ENCODE measurements around the gene EPHB3. TPM values are rescaled to one million over a fixed set of nuclear protein-coding genes. Genes with fewer than 3 reads are reported as not detected.

The EPHB3 gene
- total RNA-seq, 1 experiment from 2014 or later = 6.0 TPM

GRCh38 chr3:184602372-184603150 lies 41.0 kb downstream of the EPHB3 start:
- 0 out of 2 replicates have a peak, but pooled peaks cover 3% of the 10 kb centered on the region for H3K4me1 ChIP-seq (ENCODE audit: control insufficient read depth, insufficient read depth, low read length)
- peaks cover 18% of the 10 kb centered on the region for H3K27me3 ChIP-seq (ENCODE audit: control insufficient read depth, insufficient read depth, low read length)
- no peaks in the 10 kb centered on the region for H3K9me3 ChIP-seq (ENCODE audit: control insufficient read depth, insufficient read depth, low read depth, low read length)
- intact Hi-C loops (cut with micrococcal nuclease; ENCODE audit: unreplicated experiment) = no loop called here
- in situ Hi-C loops (cut with HindIII; ENCODE audit: low pct_unique_long_range_greater_than_20kb, low sequenced_read_pairs) = no loop called here
- no peak overlapping the region for H3K4me3 ChIP-seq (ENCODE audit: low read depth in 2 of 2, low read length in 2 of 2)
- ChIA-PET CTCF (no interaction called here), POLR2A (interaction anchor here (0.6 kb wide), 1 partner anchor 30 kb away, joined by 6 read pairs; no protein-coding TSS in a partner anchor)
- H3K27ac ChIP-seq (ENCODE audit: low read length) = no peak overlapping the region
- TF ChIP-seq POLR2AphosphoS5 (IDR thresholded peaks at IDR 0.05; ENCODE audit: low read depth, low read length) = no peak
- TF ChIP-seq SIN3A (IDR thresholded peaks at IDR 0.05; ENCODE audit: borderline replicate concordance, insufficient read depth, low read depth, low read length) = no peak
- TF ChIP-seq, protein P1, sequence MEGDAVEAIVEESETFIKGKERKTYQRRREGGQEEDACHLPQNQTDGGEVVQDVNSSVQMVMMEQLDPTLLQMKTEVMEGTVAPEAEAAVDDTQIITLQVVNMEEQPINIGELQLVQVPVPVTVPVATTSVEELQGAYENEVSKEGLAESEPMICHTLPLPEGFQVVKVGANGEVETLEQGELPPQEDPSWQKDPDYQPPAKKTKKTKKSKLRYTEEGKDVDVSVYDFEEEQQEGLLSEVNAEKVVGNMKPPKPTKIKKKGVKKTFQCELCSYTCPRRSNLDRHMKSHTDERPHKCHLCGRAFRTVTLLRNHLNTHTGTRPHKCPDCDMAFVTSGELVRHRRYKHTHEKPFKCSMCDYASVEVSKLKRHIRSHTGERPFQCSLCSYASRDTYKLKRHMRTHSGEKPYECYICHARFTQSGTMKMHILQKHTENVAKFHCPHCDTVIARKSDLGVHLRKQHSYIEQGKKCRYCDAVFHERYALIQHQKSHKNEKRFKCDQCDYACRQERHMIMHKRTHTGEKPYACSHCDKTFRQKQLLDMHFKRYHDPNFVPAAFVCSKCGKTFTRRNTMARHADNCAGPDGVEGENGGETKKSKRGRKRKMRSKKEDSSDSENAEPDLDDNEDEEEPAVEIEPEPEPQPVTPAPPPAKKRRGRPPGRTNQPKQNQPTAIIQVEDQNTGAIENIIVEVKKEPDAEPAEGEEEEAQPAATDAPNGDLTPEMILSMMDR (IDR thresholded peaks at IDR 0.05) = no peak
- no peak for TF ChIP-seq TCF7L2 (IDR thresholded peaks at IDR 0.05; ENCODE audit: low read depth, low read length)
- TF ChIP-seq, protein P2, sequence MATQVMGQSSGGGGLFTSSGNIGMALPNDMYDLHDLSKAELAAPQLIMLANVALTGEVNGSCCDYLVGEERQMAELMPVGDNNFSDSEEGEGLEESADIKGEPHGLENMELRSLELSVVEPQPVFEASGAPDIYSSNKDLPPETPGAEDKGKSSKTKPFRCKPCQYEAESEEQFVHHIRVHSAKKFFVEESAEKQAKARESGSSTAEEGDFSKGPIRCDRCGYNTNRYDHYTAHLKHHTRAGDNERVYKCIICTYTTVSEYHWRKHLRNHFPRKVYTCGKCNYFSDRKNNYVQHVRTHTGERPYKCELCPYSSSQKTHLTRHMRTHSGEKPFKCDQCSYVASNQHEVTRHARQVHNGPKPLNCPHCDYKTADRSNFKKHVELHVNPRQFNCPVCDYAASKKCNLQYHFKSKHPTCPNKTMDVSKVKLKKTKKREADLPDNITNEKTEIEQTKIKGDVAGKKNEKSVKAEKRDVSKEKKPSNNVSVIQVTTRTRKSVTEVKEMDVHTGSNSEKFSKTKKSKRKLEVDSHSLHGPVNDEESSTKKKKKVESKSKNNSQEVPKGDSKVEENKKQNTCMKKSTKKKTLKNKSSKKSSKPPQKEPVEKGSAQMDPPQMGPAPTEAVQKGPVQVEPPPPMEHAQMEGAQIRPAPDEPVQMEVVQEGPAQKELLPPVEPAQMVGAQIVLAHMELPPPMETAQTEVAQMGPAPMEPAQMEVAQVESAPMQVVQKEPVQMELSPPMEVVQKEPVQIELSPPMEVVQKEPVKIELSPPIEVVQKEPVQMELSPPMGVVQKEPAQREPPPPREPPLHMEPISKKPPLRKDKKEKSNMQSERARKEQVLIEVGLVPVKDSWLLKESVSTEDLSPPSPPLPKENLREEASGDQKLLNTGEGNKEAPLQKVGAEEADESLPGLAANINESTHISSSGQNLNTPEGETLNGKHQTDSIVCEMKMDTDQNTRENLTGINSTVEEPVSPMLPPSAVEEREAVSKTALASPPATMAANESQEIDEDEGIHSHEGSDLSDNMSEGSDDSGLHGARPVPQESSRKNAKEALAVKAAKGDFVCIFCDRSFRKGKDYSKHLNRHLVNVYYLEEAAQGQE (IDR thresholded peaks at IDR 0.05; ENCODE audit: insufficient read depth in 1 of 2, low read depth in 2 of 2, low read length in 1 of 2) = no peak
- DNase-seq (ENCODE audit: low read depth, low spot score) (no peak), ATAC-seq (peak; percentile 40)
- no TSS peak for BruUV-seq (replicated peaks)
- H3K36me3 ChIP-seq (ENCODE audit: control insufficient read depth, insufficient read depth, low read length) = no peaks in the 10 kb centered on the region

DNA sequence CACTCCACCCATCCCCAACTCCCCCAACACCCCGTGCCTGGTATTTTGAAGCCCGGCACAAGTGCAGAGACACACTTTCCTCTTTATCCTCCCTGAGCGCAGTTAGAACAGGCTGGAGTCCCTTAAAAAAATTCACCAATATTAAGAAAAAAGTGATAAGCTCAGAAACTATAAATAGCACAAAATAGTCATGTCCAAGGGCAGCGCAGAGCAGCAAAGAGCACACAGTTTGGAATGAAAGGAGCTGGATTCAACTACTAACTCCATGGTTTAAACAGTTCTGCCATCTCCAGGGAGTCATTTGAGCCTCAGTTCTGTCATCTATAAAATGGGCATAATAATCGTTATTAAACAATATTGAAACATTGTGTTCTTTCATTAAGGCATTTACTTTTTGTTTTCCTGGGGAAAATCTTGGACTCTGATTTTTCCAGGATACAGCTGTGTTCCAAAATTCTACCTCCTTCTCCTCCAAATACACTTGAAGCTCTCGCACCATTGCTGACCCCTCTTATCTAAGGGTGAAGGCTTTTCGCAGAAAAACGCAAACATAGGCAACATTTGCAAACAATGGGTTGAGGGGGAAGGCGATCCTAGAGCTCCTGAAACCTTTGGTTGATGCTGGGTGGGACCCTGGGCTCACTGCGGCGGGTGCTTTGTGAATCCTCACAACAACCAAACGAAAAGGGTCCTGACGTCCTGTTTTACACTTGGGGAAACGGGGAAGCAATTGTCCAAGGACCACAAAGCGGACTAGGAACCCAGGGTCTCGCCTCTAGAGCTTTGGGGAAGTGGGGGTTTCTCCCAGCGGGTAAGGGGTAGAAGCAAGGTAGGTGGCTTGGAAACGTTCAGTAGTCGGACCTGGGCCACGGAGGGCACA lies 41.8 kb downstream of the EPHB3 start:
- H3K4me3 ChIP-seq (ENCODE audit: low read depth in 2 of 2, low read length in 2 of 2) = no peak overlapping the region
- ATAC-seq (no peak), DNase-seq (ENCODE audit: low read depth, low spot score) (no peak)
- no peak overlapping the region for H3K27ac ChIP-seq (ENCODE audit: low read length)
- no peaks in the 10 kb centered on the region for H3K9me3 ChIP-seq (ENCODE audit: control insufficient read depth, insufficient read depth, low read depth, low read length)
- TF ChIP-seq, protein P1 (IDR thresholded peaks at IDR 0.05) = no peak
- TF ChIP-seq TCF7L2 (IDR thresholded peaks at IDR 0.05; ENCODE audit: low read depth, low read length) (no peak), SIN3A (IDR thresholded peaks at IDR 0.05; ENCODE audit: borderline replicate concordance, insufficient read depth, low read depth, low read length) (no peak), POLR2AphosphoS5 (IDR thresholded peaks at IDR 0.05; ENCODE audit: low read depth, low read length) (no peak)
- TF ChIP-seq, protein P2 (IDR thresholded peaks at IDR 0.05; ENCODE audit: insufficient read depth in 1 of 2, low read depth in 2 of 2, low read length in 1 of 2) = no peak
- ChIA-PET POLR2A (interaction anchor here (0.6 kb wide), 1 partner anchor 29 kb away, joined by 6 read pairs; no protein-coding TSS in a partner anchor), CTCF (interaction anchor here (0.6 kb wide), 1 partner anchor 166 kb away, joined by 3 read pairs; no protein-coding TSS in a partner anchor)
- no peaks in the 10 kb centered on the region for H3K36me3 ChIP-seq (ENCODE audit: control insufficient read depth, insufficient read depth, low read length)
- BruUV-seq (replicated peaks) = no TSS peak
- intact Hi-C loops (cut with micrococcal nuclease; ENCODE audit: unreplicated experiment) = no loop called here
- in situ Hi-C loops (cut with HindIII; ENCODE audit: low pct_unique_long_range_greater_than_20kb, low sequenced_read_pairs) = no loop called here
- 0 out of 2 replicates have a peak, but pooled peaks cover 3% of the 10 kb centered on the region for H3K4me1 ChIP-seq (ENCODE audit: control insufficient read depth, insufficient read depth, low read length)
- peaks cover 18% of the 10 kb centered on the region for H3K27me3 ChIP-seq (ENCODE audit: control insufficient read depth, insufficient read depth, low read length)

Measured in Panc1 (cell line).